ENCODE data around the gene PPM1M.
"Not testable (repeated sequence)": the region's sequence is repeated elsewhere in the genome, so short reads cannot be mapped to it uniquely, and the experiment has no call there.

Gene PPM1M

GRCh38 chr3:52277071-52277964 lies 31.8 kb downstream of the PPM1M start:
- DNase-seq (ENCODE audit: low spot score) = peak; percentile 58

- peak; percentile 70 for DNase-seq (ENCODE audit: low spot score)
Measured at GRCh38 chr3:52277972-52278509, 32.5 kb downstream of the PPM1M start.

- peak; percentile 92 for DNase-seq (ENCODE audit: low spot score)
Measured at GRCh38 chr3:52278510-52279069, 33.0 kb downstream of the PPM1M start, which contains the start of gene WDR82. WDR82 (minus strand) TSS chr3:52278649; CDS start chr3:52278361, 288 bp downstream.

GRCh38 chr3:52279596-52279995 lies 34.0 kb downstream of the PPM1M start:
- no peak for DNase-seq (ENCODE audit: low spot score)

- DNase-seq (ENCODE audit: low spot score) = no peak
Measured at GRCh38 chr3:52280050-52280461, 34.5 kb downstream of the PPM1M start.

- no peak for DNase-seq (ENCODE audit: low spot score)
Measured at GRCh38 chr3:52281981-52282801, 36.6 kb downstream of the PPM1M start.

- DNase-seq (ENCODE audit: low spot score) = no peak
Measured at GRCh38 chr3:52283306-52283705, 37.7 kb downstream of the PPM1M start.

GRCh38 chr3:52284051-52284450 lies 38.5 kb downstream of the PPM1M start:
- DNase-seq (ENCODE audit: low spot score) = not testable (repeated sequence)

- DNase-seq (ENCODE audit: low spot score) = no peak
Measured at GRCh38 chr3:52286777-52287110, 41.2 kb downstream of the PPM1M start.

- DNase-seq (ENCODE audit: low spot score) = no peak
Measured at GRCh38 chr3:52288674-52289073, 43.1 kb downstream of the PPM1M start.

GRCh38 chr3:52289338-52289746 lies 43.8 kb downstream of the PPM1M start:
- DNase-seq (ENCODE audit: low spot score) = no peak

- DNase-seq (ENCODE audit: low spot score) = peak; percentile 83
Measured at GRCh38 chr3:52289747-52290595, 44.4 kb downstream of the PPM1M start.

- no peak for DNase-seq (ENCODE audit: low spot score)
Measured at GRCh38 chr3:52290596-52291507, 45.3 kb downstream of the PPM1M start.

GRCh38 chr3:52291508-52292181 lies 46.1 kb downstream of the PPM1M start:
- no peak for DNase-seq (ENCODE audit: low spot score)

GRCh38 chr3:52292247-52293065 lies 46.9 kb downstream of the PPM1M start:
- DNase-seq (ENCODE audit: low spot score) = no peak

- DNase-seq (ENCODE audit: low spot score) = no peak
Measured at GRCh38 chr3:52293491-52294319, 48.1 kb downstream of the PPM1M start.

- DNase-seq (ENCODE audit: low spot score) = no peak
Measured at GRCh38 chr3:52294320-52295150, 49.0 kb downstream of the PPM1M start.
